A172 (cell line): ENCODE data around the gene CNTN2. TPM values are rescaled to one million over a fixed set of nuclear protein-coding genes. Genes with fewer than 3 reads are reported as not detected.

ENCODE experiments used
- DNase-seq: peaks from one replicate; pipeline ENCODE4 v3.0.0-alpha.2; 2015; ENCODE audit warnings: low spot score
- total RNA-seq: library from RNA; depleted of rRNA; stranded (reverse); fragments of >200 nt; shearing (Covaris generic); gene quantifications from 2 replicates; pipeline ENCODE4 v1.2.3, GENCODE V29; 2014; rRNA removed

The CNTN2 gene, protein sequence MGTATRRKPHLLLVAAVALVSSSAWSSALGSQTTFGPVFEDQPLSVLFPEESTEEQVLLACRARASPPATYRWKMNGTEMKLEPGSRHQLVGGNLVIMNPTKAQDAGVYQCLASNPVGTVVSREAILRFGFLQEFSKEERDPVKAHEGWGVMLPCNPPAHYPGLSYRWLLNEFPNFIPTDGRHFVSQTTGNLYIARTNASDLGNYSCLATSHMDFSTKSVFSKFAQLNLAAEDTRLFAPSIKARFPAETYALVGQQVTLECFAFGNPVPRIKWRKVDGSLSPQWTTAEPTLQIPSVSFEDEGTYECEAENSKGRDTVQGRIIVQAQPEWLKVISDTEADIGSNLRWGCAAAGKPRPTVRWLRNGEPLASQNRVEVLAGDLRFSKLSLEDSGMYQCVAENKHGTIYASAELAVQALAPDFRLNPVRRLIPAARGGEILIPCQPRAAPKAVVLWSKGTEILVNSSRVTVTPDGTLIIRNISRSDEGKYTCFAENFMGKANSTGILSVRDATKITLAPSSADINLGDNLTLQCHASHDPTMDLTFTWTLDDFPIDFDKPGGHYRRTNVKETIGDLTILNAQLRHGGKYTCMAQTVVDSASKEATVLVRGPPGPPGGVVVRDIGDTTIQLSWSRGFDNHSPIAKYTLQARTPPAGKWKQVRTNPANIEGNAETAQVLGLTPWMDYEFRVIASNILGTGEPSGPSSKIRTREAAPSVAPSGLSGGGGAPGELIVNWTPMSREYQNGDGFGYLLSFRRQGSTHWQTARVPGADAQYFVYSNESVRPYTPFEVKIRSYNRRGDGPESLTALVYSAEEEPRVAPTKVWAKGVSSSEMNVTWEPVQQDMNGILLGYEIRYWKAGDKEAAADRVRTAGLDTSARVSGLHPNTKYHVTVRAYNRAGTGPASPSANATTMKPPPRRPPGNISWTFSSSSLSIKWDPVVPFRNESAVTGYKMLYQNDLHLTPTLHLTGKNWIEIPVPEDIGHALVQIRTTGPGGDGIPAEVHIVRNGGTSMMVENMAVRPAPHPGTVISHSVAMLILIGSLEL
- 1.8 TPM in 1 of 2 replicates, not detected in the other for total RNA-seq

- DNase-seq, result no peak
Observed at GRCh38 chr1:205042911-205043806, at the start of gene CNTN2. CNTN2 (plus strand) TSS chr1:205043212; CDS start chr1:205053186, 9,974 bp downstream.

DNA sequence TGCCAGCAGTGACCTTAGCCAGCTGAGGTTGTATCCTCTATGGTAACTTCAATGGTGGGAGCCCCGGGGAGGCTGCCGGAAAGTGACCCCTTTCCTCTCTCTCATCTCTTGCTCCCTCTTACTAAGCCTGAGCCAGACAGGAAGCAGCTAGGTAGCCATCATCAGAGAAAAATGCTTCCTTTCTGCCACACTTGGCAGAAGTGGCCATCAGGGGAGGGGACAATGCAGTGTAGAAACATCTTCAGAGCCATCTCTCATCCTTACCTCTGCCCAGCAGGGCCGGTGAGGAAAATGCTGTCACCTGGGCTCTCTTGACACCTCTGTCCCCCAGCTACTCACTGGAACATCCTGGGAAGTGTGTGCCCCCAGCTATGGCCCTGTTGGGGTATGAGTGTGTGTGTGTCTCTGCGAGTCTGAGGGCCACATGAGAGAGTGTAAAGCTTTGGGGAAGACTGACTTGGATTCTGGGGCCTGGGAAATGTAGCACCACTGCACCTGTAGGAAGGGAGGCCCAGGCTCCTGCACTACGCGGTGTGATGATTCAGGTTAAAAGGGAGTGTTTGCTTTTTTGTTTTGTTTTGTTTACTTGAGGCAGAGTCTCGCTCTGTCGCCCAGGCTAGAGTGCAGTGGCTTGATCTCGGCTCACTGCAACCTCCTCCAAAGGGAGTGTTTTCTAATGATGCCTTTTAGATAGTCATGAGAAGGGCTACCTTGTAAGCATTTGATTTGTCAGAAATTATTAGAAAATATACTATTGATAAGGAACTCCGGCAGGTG, 48.7 kb upstream of the CNTN2 start:
- no peak for DNase-seq

DNA sequence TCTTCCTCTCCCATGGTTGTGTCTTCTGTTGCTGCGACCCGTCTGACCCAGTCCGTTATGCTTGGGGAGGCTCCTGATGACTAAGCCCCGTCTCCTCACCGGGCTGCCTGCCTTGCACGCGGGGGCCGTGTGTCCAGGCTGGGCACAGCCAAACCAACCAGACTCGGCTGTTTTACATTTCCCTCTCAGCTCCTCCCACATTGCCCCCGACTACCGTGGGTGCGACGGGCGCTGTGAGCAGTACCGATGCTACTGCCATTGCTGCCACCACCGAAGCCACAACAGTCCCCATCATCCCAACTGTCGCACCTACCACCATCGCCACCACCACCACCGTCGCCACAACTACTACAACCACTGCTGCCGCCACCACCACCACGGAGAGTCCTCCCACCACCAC, 46.0 kb upstream of the CNTN2 start:
- DNase-seq, result no peak

GRCh38 chr1:204997591-204998355, 45.2 kb upstream of the CNTN2 start:
- no peak for DNase-seq

- DNase-seq, result no peak
Observed at GRCh38 chr1:205001162-205001561, 41.9 kb upstream of the CNTN2 start.

DNA sequence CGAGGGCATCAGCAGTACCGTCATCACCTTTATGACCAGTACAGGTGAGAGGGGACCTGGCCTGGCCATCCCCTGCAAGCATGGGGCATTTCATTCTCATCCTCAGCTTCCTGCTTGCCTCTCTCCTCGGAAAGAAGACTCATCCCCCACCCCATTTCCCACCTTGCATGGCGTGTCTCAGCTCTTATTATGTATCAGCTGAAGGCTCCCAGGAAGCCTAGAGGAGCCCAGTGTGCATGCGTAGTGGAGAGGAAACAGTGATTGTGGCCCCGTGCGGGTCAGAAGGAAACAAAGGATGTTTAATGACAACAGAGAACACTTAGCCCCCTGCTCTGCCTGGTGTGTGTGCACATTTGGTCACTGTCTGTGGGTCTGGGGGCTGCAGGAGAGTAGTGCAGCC, 40.3 kb upstream of the CNTN2 start:
- no peak for DNase-seq

DNA sequence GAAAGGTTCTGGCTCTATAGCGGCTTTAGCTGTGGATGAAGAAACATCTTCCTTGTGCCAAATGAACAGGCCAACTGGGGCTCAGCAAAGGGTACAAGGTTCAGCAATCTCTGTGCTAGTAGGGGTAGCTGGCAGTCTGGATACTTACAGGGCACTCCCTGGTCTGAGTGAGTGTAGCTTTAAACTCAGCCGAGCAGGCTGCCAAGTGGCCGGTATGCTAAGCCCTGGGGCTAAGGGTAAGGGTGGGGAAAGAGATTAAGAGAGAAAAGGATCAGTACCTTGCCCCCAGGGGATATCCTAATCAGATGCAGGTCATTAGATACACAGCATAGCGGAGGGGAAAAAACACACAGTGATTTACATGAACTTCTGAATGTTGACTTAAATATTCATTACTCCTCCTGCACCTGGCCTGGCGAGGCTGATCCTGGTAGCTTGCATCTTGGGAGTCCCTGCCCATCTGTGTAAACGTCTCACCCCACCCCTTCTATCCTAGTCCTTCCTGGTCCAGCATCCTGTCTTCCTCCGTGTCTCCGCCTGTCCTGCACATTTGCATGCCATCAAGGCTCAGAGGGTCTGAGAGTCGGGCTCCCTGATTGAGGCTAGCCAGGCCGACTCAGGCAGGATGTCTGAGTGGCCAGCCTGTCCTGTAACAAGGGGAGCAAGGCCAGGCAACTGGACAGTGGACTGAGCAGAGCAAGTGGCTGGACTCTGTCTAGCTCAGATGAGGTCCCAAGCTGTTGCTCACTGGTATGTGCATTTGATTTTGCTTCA, 39.5 kb upstream of the CNTN2 start:
- no peak for DNase-seq

DNA sequence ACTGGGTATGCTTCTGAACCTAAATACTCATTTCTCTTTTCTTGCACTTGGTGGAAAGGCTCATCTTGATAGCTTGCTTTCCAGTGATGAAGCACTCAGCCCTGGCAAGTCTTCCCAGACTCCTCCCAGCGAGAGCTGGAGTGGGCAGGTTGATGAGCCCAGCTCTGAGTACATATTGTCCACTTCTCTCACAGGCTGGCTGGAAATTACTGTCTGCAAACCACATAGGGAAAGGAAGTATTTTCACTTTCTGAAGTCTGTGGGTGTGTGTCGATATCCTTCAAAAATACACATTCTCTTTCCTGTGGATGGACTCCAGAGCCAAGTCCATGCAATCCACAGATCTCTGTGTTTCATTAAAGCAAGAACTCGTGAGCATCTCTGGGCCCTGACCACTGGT, 38.7 kb upstream of the CNTN2 start:
- DNase-seq, result no peak

DNA sequence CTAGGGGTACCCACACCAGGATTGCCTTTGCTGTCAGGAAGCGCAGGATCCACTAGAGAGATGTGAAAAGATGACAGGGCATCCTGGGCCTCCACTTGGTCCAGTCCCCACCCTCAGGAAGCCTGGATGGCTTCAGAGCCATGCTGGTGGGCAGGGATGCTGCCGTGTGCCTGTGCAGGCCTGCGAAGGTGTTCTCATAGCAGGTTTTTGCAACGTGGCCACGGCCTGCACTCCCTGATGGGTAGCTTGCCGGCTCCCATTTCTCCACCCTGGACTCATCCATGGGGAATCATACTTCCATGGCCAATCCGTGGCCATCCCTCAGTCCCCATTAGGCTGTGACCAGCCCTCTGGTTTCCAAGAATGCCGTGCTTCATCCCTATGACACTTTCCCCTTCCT, 34.1 kb upstream of the CNTN2 start:
- no peak for DNase-seq

GRCh38 chr1:205009670-205010069, 33.3 kb upstream of the CNTN2 start:
- DNase-seq, result no peak

DNA sequence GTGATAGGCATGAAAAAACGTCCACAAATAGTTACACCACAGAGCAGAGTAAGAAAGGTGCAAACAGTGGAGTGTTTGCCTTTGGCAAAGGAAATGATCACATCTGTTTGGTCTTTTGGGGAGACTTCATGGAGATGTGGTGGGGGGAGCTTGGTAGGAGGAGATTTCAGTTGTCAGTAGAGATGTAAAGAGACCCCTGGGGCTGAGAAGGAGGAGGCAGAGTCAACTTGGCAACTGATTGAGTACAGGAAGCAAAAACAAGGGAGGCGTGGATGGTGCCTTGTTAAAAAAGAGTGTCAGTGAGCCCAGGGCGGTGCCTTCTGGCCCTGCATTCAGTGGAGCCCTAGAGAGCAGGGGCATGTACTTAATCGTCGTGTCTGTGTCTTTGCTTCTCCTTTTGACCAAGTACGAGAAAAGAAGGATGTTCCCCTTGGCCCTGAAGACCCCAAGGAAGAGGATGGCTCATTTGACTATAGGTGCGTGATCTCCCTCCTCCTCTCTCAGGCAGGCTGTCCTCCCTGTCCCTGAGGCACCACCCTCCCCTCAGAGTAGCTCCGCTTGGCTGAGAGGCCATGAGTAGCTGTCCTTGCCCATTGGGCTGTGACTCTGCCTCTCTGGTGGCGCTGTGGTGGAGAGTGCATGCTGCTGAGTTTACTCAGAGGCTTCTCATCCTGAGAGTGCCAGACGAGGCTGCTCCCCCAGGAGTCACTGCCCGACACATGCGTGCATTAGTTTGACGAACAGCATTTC, 30.4 kb upstream of the CNTN2 start:
- no peak for DNase-seq

GRCh38 chr1:205013683-205014367, 29.2 kb upstream of the CNTN2 start:
- no peak for DNase-seq

DNA sequence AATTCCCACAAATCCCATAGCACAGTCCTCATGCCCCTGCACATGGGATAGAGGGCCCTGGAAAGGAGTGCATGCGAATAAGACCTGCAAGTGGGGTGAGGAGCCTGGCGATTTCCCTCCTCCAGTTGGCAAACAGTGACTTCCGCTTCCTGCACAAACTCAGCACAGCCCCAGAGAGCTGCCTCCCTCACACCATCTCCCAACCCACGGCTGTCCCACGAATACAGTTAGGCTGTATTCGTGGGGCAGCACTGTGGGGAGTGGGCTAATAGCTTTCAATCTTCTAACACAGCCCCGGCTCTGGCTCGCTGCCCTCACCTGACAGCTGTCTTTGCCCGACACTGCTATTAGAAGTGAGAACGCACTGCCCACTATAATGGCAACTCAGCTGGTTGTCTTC, 28.2 kb upstream of the CNTN2 start:
- DNase-seq, result no peak

- DNase-seq, result no peak
Observed at GRCh38 chr1:205015241-205015640, 27.8 kb upstream of the CNTN2 start.

DNA sequence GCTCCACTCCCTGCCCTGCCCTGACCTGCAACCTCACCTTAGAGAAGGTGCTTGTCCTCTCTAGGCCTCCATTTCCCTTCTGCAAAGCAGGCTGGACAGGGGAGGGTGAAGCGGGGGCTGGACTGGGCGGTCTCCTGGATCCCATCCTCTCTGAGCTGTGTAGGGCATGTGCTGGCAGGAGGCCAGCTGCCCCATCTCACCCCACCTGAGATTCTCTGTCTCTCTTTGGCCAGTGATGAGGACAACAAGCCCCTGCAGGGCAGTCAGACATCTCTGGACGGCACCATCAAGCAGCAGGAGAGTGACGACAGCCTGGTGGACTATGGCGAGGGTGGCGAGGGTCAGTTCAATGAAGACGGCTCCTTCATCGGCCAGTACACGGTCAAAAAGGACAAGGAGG, 26.9 kb upstream of the CNTN2 start:
- no peak for DNase-seq

- DNase-seq, result no peak
Observed at GRCh38 chr1:205016584-205016983, 26.4 kb upstream of the CNTN2 start.

GRCh38 chr1:205017001-205017400, 26.0 kb upstream of the CNTN2 start:
- no peak for DNase-seq

- no peak for DNase-seq
Observed at GRCh38 chr1:205017766-205018165, 25.2 kb upstream of the CNTN2 start.
